T-helper 9 cell (primary cell): ENCODE measurements around the gene TMEM240.
"Not testable (repeated sequence)": the region's sequence is repeated elsewhere in the genome, so short reads cannot be mapped to it uniquely, and the experiment has no call there.

Experiments
- DNase-seq: peaks from one replicate; pipeline ENCODE4 v3.0.0-alpha.2; 2020

The TMEM240 gene

DNA sequence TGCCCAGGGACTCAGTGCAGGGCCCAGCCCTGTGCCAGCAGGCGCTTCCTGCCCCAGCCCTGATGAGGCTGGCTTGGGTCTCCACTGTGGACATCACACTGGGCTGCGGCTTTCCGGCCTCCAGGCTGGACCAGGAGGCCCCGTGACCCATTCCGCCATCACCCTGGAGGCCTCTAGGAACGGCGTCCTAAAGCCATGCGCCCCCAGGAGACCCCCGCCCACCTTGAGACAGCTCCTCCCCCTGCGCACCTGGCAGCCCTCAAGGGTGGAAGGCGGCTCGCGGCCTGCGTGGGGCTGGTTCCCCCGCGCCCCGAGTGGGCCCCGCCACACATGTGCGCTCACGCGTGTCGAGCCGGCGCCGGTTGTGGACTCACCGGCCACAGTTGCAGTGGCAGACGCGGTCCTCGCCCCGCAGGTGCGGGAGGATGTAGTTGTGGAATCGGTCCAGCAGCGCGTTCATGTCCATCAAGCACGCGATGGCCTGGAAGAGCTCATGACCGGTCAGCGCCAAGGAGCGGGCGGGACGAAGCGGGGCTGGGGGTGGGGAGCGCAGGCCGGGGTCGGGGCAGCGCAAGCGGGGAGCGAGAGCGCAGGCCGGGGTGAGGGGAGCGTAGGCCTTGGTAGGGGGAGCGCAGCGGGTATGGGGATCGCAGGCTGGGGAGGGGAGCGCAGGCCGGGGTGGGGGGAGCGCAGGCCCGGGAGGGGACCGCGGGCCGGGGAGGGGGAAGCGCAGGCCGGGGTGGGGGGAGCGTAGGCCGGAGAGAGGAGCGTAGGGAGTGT is 924 bp downstream of the TMEM240 start:
- DNase-seq: no peak

DNA sequence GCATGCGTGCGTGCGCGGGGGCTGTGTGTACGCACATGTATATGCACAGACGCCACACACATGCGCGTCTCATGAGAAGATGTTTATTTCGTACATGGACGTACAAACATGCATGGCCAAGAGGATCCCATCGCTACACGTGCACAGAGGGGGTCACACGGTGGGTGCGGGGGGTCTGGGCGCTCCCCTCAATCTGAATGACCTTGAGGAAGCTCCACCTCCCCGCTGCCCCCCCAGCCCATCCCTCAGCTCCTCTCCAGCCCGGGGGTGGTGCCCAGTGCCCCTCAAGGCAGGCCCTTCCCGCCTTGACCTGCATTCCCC is 1.5 kb downstream of the TMEM240 start:
- no peak for DNase-seq

DNA sequence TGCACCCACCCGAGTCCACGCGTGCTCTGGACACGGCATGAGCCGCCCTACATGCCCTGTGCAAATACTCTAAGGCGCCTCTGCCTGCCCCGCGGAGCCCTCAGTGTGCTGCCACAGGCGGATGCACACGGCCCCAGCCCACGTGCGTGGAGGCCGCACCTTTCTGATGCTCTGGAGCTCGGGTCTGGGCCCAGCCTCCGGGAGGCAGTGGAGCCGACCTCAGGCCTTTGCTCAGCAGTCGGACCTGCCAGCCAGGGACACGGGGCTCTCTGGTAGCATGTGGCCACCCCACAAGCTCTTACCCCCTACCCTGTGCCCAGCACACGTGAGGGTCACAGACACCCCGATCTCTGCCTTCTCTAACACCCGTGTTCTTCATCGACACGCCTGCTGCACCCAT is 2.1 kb downstream of the TMEM240 start:
- DNase-seq: no peak

- DNase-seq: no peak
These were observed 2.7 kb downstream of the TMEM240 start for GRCh38 chr1:1537626-1538250.

- no peak for DNase-seq
These were observed 3.4 kb downstream of the TMEM240 start for GRCh38 chr1:1536938-1537546.

- no peak for DNase-seq
These were observed 4.1 kb downstream of the TMEM240 start for GRCh38 chr1:1536019-1536937.

- no peak for DNase-seq
These were observed 5.0 kb downstream of the TMEM240 start for GRCh38 chr1:1535201-1536018.

DNA sequence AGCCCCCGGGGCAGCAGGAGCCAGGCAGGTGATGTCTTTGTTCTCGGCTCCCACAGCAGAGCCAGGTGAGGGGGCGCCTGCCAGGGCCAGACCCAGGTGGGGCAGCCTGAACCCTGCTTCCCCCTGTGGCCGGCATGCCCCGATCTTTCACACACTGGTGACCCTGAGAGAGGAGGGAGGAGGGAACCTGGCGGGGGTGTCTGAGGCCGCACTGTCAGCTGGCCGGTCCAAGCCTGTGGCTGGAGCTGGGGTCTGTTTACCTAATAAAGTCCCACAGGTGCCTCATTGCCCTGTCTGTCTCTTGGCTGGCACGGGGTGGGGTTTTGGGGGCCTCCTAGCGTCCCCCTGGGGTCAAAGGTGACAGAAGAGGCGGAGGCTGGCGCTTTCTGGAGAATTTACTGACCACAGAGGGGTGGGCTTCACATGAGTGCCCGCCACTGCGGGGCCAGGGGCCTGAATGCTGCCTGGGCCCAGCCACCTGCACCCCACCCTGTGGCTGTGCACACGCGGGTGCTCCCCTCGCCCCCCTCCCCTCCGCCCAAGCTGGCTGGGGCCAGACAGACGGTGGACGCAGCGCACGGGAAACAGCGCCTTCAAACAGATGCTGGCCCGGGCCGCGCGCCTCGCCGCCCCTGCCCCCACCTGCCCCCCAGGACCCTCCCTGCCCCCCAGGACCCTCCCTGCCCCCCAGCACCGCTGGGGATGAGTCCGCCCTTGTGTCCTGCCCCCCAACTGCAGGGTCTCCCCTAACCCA is 5.8 kb downstream of the TMEM240 start:
- DNase-seq: no peak

DNA sequence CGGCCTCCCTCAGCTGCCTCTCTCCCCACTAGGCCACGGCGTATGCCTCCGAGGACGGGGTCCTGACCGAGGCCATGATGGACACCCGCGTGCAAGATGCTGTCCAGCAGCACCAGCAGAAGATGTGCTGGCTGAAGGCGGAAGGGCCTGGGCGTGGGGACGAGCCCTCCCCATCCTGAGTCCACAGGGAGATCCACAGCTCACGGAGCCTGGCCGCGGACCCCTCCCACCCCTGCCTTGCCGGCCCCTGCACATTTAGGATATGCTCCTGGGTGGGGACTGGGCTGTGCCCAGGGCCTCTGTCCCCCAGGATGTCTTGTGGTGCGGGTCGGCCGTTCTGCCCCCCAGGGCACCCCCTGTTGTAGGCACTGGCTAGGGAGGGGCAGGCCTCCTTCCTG is 6.5 kb downstream of the TMEM240 start:
- DNase-seq: not testable (repeated sequence)

DNA sequence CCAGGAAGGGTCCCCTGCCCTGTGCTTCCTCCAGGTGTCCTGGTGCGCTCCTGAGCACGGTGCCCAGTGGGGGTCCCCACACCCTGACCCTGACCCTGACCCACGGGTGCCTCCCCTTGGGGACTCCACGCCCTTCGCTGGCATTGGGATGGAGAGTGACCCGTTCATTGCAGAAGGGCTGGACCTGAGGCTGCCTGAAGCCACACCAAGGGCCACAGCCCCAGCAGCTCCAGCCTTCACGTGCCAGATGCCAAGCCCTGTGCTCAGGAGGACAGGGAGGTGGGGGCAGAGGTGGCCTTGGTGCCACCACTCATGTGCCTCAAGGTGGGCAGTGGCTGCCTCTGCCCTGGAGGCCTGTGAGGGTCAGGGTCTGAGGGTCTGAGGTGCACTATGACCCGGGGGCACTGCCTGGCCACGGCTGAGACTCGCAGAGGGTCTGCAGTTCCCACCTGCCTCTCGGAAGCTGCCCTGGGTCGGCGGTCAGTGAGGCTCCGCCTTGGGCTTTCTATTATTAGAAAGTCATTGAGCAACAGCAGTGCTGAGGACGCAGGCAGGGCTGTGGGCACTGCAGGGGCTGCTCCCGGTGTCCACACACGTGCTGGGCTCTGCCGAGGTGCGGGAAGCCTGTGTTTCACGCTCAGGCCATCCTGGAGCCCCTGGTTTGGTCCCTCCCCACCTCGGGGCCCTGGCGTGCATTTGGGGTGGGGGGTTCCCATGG is 7.1 kb downstream of the TMEM240 start:
- not testable (repeated sequence) for DNase-seq

GRCh38 chr1:1531947-1532346 is 8.5 kb downstream of the TMEM240 start:
- no peak for DNase-seq

- DNase-seq: no peak
These were observed 10.5 kb downstream of the TMEM240 start for GRCh38 chr1:1529936-1530335.

DNA sequence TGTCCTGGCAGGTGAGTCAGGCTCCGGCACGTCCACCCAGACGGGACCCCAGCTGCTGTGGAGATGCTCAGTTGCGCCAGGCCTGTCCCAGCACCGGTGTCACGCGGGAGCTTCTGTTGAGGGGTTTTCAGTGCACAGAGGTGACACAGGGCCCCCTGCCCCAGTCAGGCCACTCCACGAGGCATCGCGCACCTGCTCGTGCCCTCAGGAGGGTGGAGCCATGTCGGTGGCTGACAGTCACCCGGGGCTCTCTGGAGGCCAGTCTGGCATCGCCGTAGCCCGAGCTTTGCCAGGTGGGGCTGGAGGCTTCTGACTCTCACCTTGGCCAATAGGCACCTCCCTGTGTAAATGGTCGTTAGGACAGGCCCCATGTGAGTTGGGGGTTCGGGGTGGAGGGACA is 11.1 kb downstream of the TMEM240 start:
- DNase-seq: no peak

DNA sequence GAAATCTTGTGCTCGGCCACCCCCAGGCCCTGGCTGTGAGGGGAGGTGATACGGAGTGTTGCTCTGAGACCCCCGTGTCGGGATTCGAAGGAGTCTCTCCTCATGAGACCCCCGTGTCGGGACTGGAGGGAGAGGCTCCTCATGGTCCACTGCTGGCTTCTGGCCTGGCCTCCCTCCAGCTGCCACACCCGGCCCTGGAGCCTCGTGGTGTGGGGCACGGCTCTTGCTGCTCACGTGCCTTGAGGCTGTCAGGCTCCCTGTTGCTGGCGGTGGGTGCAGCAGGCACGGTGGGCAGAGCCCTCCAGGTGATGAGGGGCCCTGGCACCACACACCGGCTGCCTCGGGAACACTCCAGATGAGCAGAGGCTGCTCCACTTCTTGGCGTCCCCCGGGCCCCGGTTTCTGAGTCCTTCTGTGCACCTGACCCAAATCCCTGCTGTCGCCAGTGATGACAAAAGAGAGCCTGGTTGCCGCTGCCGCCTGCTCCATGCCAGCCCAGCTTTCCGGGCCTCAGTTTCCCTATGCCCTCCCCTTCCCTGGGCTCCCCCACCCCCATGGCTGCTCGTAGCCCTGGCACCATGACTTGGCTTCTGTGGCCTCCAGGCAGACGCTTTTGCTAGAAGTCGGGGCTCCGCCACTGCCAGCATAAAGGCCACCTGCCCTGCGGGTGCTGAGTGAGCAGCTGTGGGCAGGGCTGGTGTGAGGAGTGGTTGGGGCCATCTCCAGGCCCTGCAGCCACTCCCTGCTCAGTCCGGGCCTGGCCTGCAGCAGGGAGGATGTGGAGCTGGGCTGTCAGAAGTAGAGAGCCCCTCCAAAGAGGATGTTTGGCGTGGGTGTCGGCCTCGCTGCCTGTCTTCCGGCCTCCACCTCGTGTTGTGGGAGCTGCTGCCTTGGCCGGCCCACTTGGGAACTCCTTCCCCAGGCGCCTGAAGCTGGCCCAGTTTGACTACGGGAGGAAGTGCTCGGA is 11.8 kb downstream of the TMEM240 start:
- no peak for DNase-seq

GRCh38 chr1:1527092-1527816 is 13.2 kb downstream of the TMEM240 start:
- DNase-seq: no peak

DNA sequence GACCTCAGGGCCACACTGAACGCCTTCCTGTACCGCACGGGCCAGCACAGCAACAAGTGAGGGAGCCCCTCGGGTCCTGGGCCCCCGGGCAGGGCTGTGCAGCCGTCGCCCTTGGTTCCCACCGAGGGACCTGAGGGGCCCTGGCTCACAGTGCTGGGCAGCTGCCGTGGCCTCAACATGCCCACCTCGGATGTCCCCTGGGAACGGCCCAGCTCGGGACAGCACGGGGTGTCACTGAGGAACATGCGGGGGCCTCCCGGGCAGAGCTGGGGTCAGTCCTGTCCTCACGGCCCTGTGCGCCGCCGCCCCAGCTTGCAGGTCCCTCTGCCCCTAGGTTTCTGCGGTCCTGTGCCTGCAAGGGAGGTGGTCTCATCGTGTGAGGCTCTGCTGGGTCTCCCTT is 13.9 kb downstream of the TMEM240 start:
- DNase-seq: not testable (repeated sequence)

GRCh38 chr1:1524750-1525383 is 15.6 kb downstream of the TMEM240 start:
- DNase-seq: not testable (repeated sequence)

DNA sequence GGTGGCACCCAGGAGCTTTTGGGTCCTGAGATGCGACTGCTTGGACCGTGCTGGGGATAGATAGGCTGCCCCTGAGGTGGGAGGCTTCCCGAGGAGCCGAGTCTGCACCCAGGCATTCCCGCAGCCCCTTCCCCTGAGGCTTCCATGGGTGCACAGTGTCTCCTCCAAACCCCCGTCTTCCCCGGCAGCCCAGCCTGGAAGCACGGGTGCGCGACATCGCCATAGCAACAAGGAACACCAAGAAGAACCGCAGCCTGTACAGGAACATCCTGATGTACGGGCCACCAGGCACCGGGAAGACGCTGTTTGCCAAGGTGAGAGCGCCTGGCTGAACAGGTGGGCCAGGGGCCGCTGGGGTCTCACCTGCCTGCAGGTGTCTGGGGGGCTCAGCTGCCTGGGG is 16.8 kb downstream of the TMEM240 start:
- not testable (repeated sequence) for DNase-seq
